IMR-90 (cell line): Measurements from ENCODE around the gene UCHL5. TPM values are rescaled to one million over a fixed set of nuclear protein-coding genes. Genes with fewer than 3 reads are reported as not detected.

Experiments
- ATAC-seq: fragments of 200-7000 bp; cut with Tn5 transposase; 2 replicates; pipeline ENCODE4 v1.9.1; 2020; ENCODE audit warnings: low read depth, mild to moderate bottlenecking, moderate library complexity
- BruUV-seq: library from RNA; stranded (reverse); fragments of 400-500 nt; replicated peaks from 2 replicates; lab custom pipeline; 2021; lab: Mats Ljungman, UMichigan
- CTCF ChIA-PET: fragments of 300-600 bp; formaldehyde crosslinking; extraction: SDS; loops from one replicate; lab custom pipeline; 2021; ENCODE audit warnings: antibody characterized with exemption; lab: Yijun Ruan, JAX
- POLR2A ChIA-PET: fragments of 300-600 bp; sonication (Branson Sonifier 250); formaldehyde crosslinking; loops from one replicate; lab custom pipeline; 2022; ENCODE audit warnings: antibody characterized with exemption; ENCODE audit not compliant: unreplicated experiment; lab: Charles Lee
- DNase-seq: peaks from one replicate; pipeline ENCODE4 v3.0.0; 2013
- H2AFZ ChIP-seq: replicated peaks from 2 replicates; pipeline ENCODE3; 2013; ENCODE audit warnings: low read length, mild to moderate bottlenecking; ENCODE audit not compliant: poor library complexity
- H2AK5ac ChIP-seq: 2 replicates; pipeline ENCODE4 v1.6.1; 2013; ENCODE audit warnings: low read depth, low read length, inconsistent platforms
- H2AK9ac ChIP-seq: replicated peaks from 2 replicates; pipeline ENCODE3; 2013; ENCODE audit warnings: mild to moderate bottlenecking, low read depth, low read length, moderate library complexity; ENCODE audit not compliant: poor library complexity
- H2BK120ac ChIP-seq: 2 replicates; pipeline ENCODE4 v1.6.1; 2013; ENCODE audit warnings: low read depth, low read length, inconsistent platforms
- H2BK15ac ChIP-seq: 3 replicates; pipeline ENCODE4 v1.6.1; 2013; ENCODE audit warnings: low read depth, low read length, inconsistent platforms
- H2BK20ac ChIP-seq: 2 replicates; pipeline ENCODE4 v1.6.1; 2013; ENCODE audit warnings: low read depth, mild to moderate bottlenecking, inconsistent platforms, low read length, moderate library complexity
- H2BK5ac ChIP-seq: 2 replicates; pipeline ENCODE4 v1.6.1; 2013; ENCODE audit warnings: mild to moderate bottlenecking, low read depth, low read length, inconsistent platforms; ENCODE audit not compliant: poor library complexity, severe bottlenecking
- H3K14ac ChIP-seq: replicated peaks from 2 replicates; pipeline ENCODE4 v1.6.1; 2013; ENCODE audit warnings: low read depth, low read length, inconsistent platforms
- H3K18ac ChIP-seq: 2 replicates; pipeline ENCODE4 v1.6.1; 2013; ENCODE audit warnings: low read depth, low read length, control low read depth
- H3K23ac ChIP-seq: 2 replicates; pipeline ENCODE4 v1.6.1; 2013; ENCODE audit warnings: low read depth, low read length, inconsistent platforms
- H3K27ac ChIP-seq: 2 replicates; pipeline ENCODE4 v1.5.1; 2013; ENCODE audit warnings: mild to moderate bottlenecking, control low read depth, low read length; ENCODE audit not compliant: insufficient read depth
- H3K27me3 ChIP-seq: 2 replicates; pipeline ENCODE4 v1.6.1; 2013; ENCODE audit warnings: low read length; ENCODE audit not compliant: control insufficient read depth, insufficient read depth
- H3K36me3 ChIP-seq: 2 replicates; pipeline ENCODE4 v1.6.1; 2013; ENCODE audit warnings: low read length, mixed read lengths; ENCODE audit not compliant: control insufficient read depth, insufficient read depth
- H3K4ac ChIP-seq: 2 replicates; pipeline ENCODE4 v1.6.1; 2013; ENCODE audit warnings: low read depth, low read length, inconsistent platforms
- H3K4me1 ChIP-seq: 2 replicates; pipeline ENCODE4 v1.6.1; 2013; ENCODE audit warnings: low read length, mixed read lengths; ENCODE audit not compliant: control insufficient read depth, insufficient read depth
- H3K4me2 ChIP-seq: 2 replicates; pipeline ENCODE4 v1.6.1; 2013; ENCODE audit warnings: low read depth, mild to moderate bottlenecking, control low read depth, low read length, moderate library complexity
- H3K4me3 ChIP-seq: 2 replicates; pipeline ENCODE4 v1.5.1; 2013; ENCODE audit warnings: low read depth, mild to moderate bottlenecking, control low read depth, low read length, moderate library complexity; ENCODE audit not compliant: insufficient read depth
- H3K56ac ChIP-seq: 2 replicates; pipeline ENCODE4 v1.6.1; 2013; ENCODE audit warnings: low read length, inconsistent platforms; ENCODE audit not compliant: insufficient read depth; ENCODE audit errors: extremely low read depth
- H3K79me1 ChIP-seq, 2 experiments: 2 replicates each; pipeline ENCODE4 v1.6.1; 2013; ENCODE audit warnings: low read length in 2 of 2, inconsistent platforms in 1 of 2, low read depth in 1 of 2
- H3K9ac ChIP-seq: 2 replicates; pipeline ENCODE4 v1.6.1; 2013; ENCODE audit warnings: low read depth, low read length, control low read depth
- H3K9me1 ChIP-seq: 2 replicates; pipeline ENCODE4 v1.6.1; 2013; ENCODE audit warnings: low read length, inconsistent platforms; ENCODE audit not compliant: insufficient read depth
- H3K9me3 ChIP-seq: 2 replicates; pipeline ENCODE4 v1.6.1; 2013; ENCODE audit warnings: low read length; ENCODE audit not compliant: control insufficient read depth, insufficient read depth
- H4K20me1 ChIP-seq: 2 replicates; pipeline ENCODE4 v1.6.1; 2013; ENCODE audit warnings: low read length, inconsistent platforms; ENCODE audit not compliant: insufficient read depth
- H4K5ac ChIP-seq: 2 replicates; pipeline ENCODE4 v1.6.1; 2013; ENCODE audit warnings: mild to moderate bottlenecking, low read depth, low read length, control low read depth
- H4K8ac ChIP-seq, 2 experiments: 2 replicates each; pipeline ENCODE4 v1.6.1; 2013; ENCODE audit warnings: low read depth in 2 of 2, low read length in 2 of 2, control low read depth in 1 of 2, inconsistent platforms in 1 of 2
- H4K91ac ChIP-seq: 2 replicates; pipeline ENCODE4 v1.6.1; 2013; ENCODE audit warnings: low read depth, low read length, inconsistent platforms; ENCODE audit not compliant: insufficient read depth
- BHLHE40 ChIP-seq: fragments of 150-350 bp; IDR thresholded peaks from 2 replicates; pipeline ENCODE4 v1.6.1; 2016; ENCODE audit warnings: mild to moderate bottlenecking, low read depth, low read length
- CEBPB ChIP-seq: IDR thresholded peaks from 2 replicates; pipeline ENCODE4 v1.6.1; 2012; ENCODE audit warnings: low read depth, low read length, improper control_type of control experiment
- CHD1 ChIP-seq: IDR thresholded peaks from 2 replicates; pipeline ENCODE4 v1.6.1; 2012; ENCODE audit warnings: low read depth, low read length, improper control_type of control experiment
- FOS ChIP-seq: fragments of 150-350 bp; IDR thresholded peaks from 2 replicates; pipeline ENCODE4 v1.6.1; 2016; ENCODE audit warnings: low read depth, low read length
- MAFK ChIP-seq: IDR thresholded peaks from 2 replicates; pipeline ENCODE4 v1.6.1; 2012; ENCODE audit warnings: low read depth, low read length, improper control_type of control experiment
- MAZ ChIP-seq: IDR thresholded peaks from 2 replicates; pipeline ENCODE4 v1.6.1; 2012; ENCODE audit warnings: low read depth, mild to moderate bottlenecking, low read length, improper control_type of control experiment, moderate library complexity, borderline replicate concordance
- MXI1 ChIP-seq: IDR thresholded peaks from 2 replicates; pipeline ENCODE4 v1.6.1; 2012; ENCODE audit warnings: low read depth, mild to moderate bottlenecking, low read length, moderate library complexity, borderline replicate concordance
- NFE2L2 ChIP-seq: fragments of 150-350 bp; IDR thresholded peaks from 2 replicates; pipeline ENCODE4 v1.6.1; 2016; ENCODE audit warnings: low read depth, mild to moderate bottlenecking, low read length
- POLR2A ChIP-seq: IDR thresholded peaks from 2 replicates; pipeline ENCODE4 v1.6.1; 2012; ENCODE audit warnings: mild to moderate bottlenecking, low read depth, low read length
- RAD21 ChIP-seq: IDR thresholded peaks from 2 replicates; pipeline ENCODE4 v1.6.1; 2012; ENCODE audit warnings: low read length, improper control_type of control experiment
- RCOR1 ChIP-seq: IDR thresholded peaks from 2 replicates; pipeline ENCODE4 v1.6.1; 2012; ENCODE audit warnings: mild to moderate bottlenecking, low read length, improper control_type of control experiment; ENCODE audit not compliant: insufficient replicate concordance
- RFX5 ChIP-seq: IDR thresholded peaks from 2 replicates; pipeline ENCODE4 v1.8.0; 2012; ENCODE audit warnings: low read depth, mild to moderate bottlenecking, low read length, moderate library complexity
- SMC3 ChIP-seq: fragments of 150-350 bp; IDR thresholded peaks from 2 replicates; pipeline ENCODE4 v1.6.1; 2016; ENCODE audit warnings: low read depth, mild to moderate bottlenecking, antibody characterized with exemption, low read length, moderate library complexity
- WGBS, 2 experiments: methylation state at CpG; one replicate each; pipeline versions ENCODE4 v1.1.5 to v1.1.7; 2013; ENCODE audit warnings: missing lambda C conversion rate in 2 of 2; ENCODE audit not compliant: insufficient read length in 1 of 2; ENCODE audit errors: extremely low coverage in 2 of 2; 5-methylcytosine and 5-hydroxymethylcytosine counted together
- dilution Hi-C: fragments of 300-500 bp; cut with HindIII; formaldehyde crosslinking; loops from one replicate; pipeline ENCODE4 v1.14.3; 2018; ENCODE audit warnings: low sequenced_read_pairs; ENCODE audit not compliant: unreplicated experiment
- in situ Hi-C: fragments of 300-500 bp; cut with MboI; formaldehyde crosslinking; loops from 3 replicates; pipeline ENCODE4 v1.14.3; 2019; ENCODE audit warnings: low sequenced_read_pairs, inconsistent platforms, mixed read lengths
- intact Hi-C: fragments of 100-400 bp; cut with micrococcal nuclease; formaldehyde crosslinking; loops from 2 replicates; pipeline ENCODE4 v1.10.0; 2022
- polyA plus RNA-seq, 3 experiments: library from polyadenylated mRNA; depleted of rRNA; stranded (reverse); fragments of >200 nt; gene quantifications; 2 replicates each; pipeline ENCODE4 v1.2.3, GENCODE V29; 2012; ENCODE audit warnings: low replicate concordance in 1 of 3
- total RNA-seq: library from RNA; depleted of rRNA; stranded (reverse); fragments of >200 nt; gene quantifications from 2 replicates; pipeline ENCODE4 v1.2.3, GENCODE V29; 2012
- TF ChIP-seq, protein P1 (sequence below): fragments of 150-350 bp; IDR thresholded peaks from 2 replicates; pipeline ENCODE4 v1.6.1; 2017; ENCODE audit warnings: mild to moderate bottlenecking, antibody characterized with exemption, low read length, low read depth
- TF ChIP-seq, protein P2 (sequence below): conservative IDR thresholded peaks from 2 replicates; pipeline ENCODE4 v1.5.1; 2012; ENCODE audit warnings: mild to moderate bottlenecking, low read depth, low read length, improper control_type of control experiment
- TF ChIP-seq, protein P3 (sequence below): fragments of 150-350 bp; IDR thresholded peaks from 2 replicates; pipeline ENCODE4 v1.6.1; 2016; ENCODE audit warnings: low read depth, mild to moderate bottlenecking, low read length, moderate library complexity, borderline replicate concordance

Gene UCHL5
- total and polyA plus RNA-seq, 2 of the 4 experiments (the other 2 are of a cell fraction), result 12.9 to 18.4 TPM

DNA sequence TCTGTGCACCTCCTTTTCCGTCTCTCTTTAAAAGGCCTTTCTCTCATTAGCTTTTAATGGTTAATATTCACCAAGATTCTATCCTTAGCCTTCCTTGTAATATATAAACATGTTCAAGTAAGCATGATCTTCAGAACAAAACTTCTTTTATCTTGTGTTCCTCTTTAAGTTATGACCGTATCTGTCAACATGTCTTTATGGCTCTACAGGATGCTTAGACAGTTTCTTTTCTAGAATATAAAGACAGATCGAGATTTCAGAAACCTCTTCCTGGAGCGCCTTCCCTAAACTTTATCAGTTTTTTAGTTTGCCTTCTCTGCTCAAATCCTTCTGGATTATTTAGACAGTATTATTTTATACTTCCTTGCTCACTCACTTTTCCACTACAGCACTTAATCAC lies 7.4 kb upstream of the UCHL5 start:
- TF ChIP-seq CEBPB, result no peak
- TF ChIP-seq MAFK, result no peak
- no peak for TF ChIP-seq POLR2A
- no peak for TF ChIP-seq RCOR1
- no peak for TF ChIP-seq SMC3
- TF ChIP-seq, protein P1, sequence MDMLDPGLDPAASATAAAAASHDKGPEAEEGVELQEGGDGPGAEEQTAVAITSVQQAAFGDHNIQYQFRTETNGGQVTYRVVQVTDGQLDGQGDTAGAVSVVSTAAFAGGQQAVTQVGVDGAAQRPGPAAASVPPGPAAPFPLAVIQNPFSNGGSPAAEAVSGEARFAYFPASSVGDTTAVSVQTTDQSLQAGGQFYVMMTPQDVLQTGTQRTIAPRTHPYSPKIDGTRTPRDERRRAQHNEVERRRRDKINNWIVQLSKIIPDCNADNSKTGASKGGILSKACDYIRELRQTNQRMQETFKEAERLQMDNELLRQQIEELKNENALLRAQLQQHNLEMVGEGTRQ, result no peak
- TF ChIP-seq CHD1, result no peak
- no peak for TF ChIP-seq MAZ
- TF ChIP-seq, protein P2, sequence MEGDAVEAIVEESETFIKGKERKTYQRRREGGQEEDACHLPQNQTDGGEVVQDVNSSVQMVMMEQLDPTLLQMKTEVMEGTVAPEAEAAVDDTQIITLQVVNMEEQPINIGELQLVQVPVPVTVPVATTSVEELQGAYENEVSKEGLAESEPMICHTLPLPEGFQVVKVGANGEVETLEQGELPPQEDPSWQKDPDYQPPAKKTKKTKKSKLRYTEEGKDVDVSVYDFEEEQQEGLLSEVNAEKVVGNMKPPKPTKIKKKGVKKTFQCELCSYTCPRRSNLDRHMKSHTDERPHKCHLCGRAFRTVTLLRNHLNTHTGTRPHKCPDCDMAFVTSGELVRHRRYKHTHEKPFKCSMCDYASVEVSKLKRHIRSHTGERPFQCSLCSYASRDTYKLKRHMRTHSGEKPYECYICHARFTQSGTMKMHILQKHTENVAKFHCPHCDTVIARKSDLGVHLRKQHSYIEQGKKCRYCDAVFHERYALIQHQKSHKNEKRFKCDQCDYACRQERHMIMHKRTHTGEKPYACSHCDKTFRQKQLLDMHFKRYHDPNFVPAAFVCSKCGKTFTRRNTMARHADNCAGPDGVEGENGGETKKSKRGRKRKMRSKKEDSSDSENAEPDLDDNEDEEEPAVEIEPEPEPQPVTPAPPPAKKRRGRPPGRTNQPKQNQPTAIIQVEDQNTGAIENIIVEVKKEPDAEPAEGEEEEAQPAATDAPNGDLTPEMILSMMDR, result no peak
- TF ChIP-seq BHLHE40, result no peak
- TF ChIP-seq RAD21, result no peak
- TF ChIP-seq FOS, result no peak
- TF ChIP-seq, protein P3, sequence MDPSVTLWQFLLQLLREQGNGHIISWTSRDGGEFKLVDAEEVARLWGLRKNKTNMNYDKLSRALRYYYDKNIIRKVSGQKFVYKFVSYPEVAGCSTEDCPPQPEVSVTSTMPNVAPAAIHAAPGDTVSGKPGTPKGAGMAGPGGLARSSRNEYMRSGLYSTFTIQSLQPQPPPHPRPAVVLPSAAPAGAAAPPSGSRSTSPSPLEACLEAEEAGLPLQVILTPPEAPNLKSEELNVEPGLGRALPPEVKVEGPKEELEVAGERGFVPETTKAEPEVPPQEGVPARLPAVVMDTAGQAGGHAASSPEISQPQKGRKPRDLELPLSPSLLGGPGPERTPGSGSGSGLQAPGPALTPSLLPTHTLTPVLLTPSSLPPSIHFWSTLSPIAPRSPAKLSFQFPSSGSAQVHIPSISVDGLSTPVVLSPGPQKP, result no peak
- no peak for TF ChIP-seq NFE2L2
- no peak for TF ChIP-seq RFX5
- no peak for TF ChIP-seq MXI1
- no peak overlapping the region for H2BK120ac ChIP-seq
- no peak overlapping the region for H3K9ac ChIP-seq
- in situ Hi-C loops, result no loop called here
- peaks cover 6% of the 10 kb centered on the region for H3K9me1 ChIP-seq
- H3K27me3 ChIP-seq, result no peaks in the 10 kb centered on the region
- no peak overlapping the region for H4K91ac ChIP-seq
- CTCF ChIA-PET, result no interaction called here
- no peak overlapping the region for H2AK9ac ChIP-seq
- no CpG with 5 or more reads among the region's 4 CpGs for WGBS, 2 experiments
- H3K36me3 ChIP-seq, result peaks cover 6% of the 10 kb centered on the region
- H3K4ac ChIP-seq, result no peak overlapping the region
- peaks cover 3% of the 10 kb centered on the region for H3K4me1 ChIP-seq
- peaks cover 32 to 57% of the 10 kb centered on the region in 2 experiments for H3K79me1 ChIP-seq
- dilution Hi-C loops, result no loop called here
- H3K9me3 ChIP-seq, result no peaks in the 10 kb centered on the region
- DNase-seq (no peak), ATAC-seq (no peak)
- H3K4me2 ChIP-seq, result no peak overlapping the region
- no peak overlapping the region for H3K27ac ChIP-seq
- H4K20me1 ChIP-seq, result peaks cover 19% of the 10 kb centered on the region; the same call in 1 of the 2 replicates
- no peak overlapping the region for H2BK5ac ChIP-seq
- H2AK5ac ChIP-seq, result no peak overlapping the region
- H3K14ac ChIP-seq, result no peak overlapping the region
- no peak overlapping the region for H3K23ac ChIP-seq
- POLR2A ChIA-PET, result no interaction called here
- intact Hi-C loops, result no loop called here
- H2BK20ac ChIP-seq, result no peak overlapping the region
- H3K56ac ChIP-seq, result no peak overlapping the region
- H4K8ac ChIP-seq, result no peak overlapping the region
- no peak overlapping the region for H2AFZ ChIP-seq
- BruUV-seq, result no TSS peak
- no peak overlapping the region for H2BK15ac ChIP-seq
- no peak overlapping the region for H3K18ac ChIP-seq
- H3K4me3 ChIP-seq, result no peak overlapping the region
- no peak overlapping the region for H4K5ac ChIP-seq
